GM10266 (cell line): Measurements from ENCODE around the gene DLX6.
A peak's percentile ranks its signal among the peaks of the same experiment; 100 is the strongest.

Source experiments
- DNase-seq: peaks from one replicate; pipeline ENCODE4 v3.0.0; 2012; ENCODE audit errors: extremely low spot score
- CTCF ChIP-seq: IDR thresholded peaks from 2 replicates; pipeline ENCODE4 v1.5.1; 2012; ENCODE audit warnings: mild to moderate bottlenecking, low read depth; ENCODE audit not compliant: control insufficient read depth, insufficient read depth; ENCODE audit errors: missing control alignments

Gene DLX6

GRCh38 chr7:97005183-97006054 lies at the start of gene DLX6:
DLX6 (plus strand) TSS chr7:97005553; CDS start chr7:97005978, 425 bp downstream.
- peak; percentile 62 for DNase-seq
- TF ChIP-seq CTCF, result no peak

DNA sequence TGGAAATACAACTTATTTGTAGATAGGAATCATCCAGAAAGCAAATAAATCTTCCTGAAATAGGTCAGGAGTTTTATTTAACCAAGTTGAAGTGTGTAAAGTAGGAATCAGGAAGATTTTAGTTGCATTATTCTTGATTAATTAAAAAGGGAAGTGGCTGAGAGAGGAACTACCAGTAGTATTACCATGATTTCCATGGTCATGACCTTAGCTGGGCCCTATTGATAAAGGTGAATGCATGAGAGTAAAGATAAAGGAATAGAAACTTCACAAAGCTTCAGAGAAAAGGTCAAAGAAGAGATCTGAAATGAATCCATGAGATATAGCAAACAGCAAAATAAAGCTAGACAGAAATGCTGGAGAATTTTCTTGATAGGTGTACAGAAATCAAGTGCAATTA lies 46.2 kb upstream of the DLX6 start:
- no peak for TF ChIP-seq CTCF
- no peak for DNase-seq

GRCh38 chr7:96962221-96962885 lies 43.0 kb upstream of the DLX6 start:
- no peak for TF ChIP-seq CTCF
- no peak for DNase-seq

- DNase-seq, result no peak
- TF ChIP-seq CTCF, result no peak
Measured at GRCh38 chr7:96968981-96969380, 36.4 kb upstream of the DLX6 start.

- no peak for TF ChIP-seq CTCF
- no peak for DNase-seq
Measured at GRCh38 chr7:96970739-96971138, 34.6 kb upstream of the DLX6 start.

GRCh38 chr7:96973986-96974385 lies 31.4 kb upstream of the DLX6 start:
- no peak for TF ChIP-seq CTCF
- no peak for DNase-seq

DNA sequence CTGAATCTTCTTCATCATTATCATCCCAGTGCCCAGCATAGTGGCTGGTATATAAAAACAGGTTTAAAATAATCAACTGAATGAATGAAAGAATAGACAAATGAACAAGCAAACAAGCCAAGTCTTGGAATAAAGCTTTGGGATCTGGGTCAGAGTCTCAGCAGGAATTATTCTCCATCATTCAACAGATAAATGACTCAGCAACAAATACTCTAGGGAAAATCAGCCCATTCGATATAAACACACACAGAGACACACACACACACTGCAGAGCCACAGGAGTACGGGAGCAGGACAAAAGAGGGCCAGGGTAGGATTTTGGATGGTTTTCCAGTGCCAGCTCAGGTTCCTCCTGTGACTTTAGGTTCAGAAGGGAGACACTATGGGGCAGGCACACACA lies 29.2 kb upstream of the DLX6 start:
- DNase-seq, result no peak
- TF ChIP-seq CTCF, result no peak
